HG03521 (cell line): ENCODE data around the gene DENND1B.
"Not testable (repeated sequence)": the region's sequence is repeated elsewhere in the genome, so short reads cannot be mapped to it uniquely, and the experiment has no call there.

Source experiments
- ATAC-seq: cut with Tn5 transposase; IDR thresholded peaks from one replicate; pipeline ENCODE4 v1.9.1; 2021; ENCODE audit warnings: mild to moderate bottlenecking, moderate library complexity; ENCODE audit not compliant: unreplicated experiment

DENND1B gene

DNA sequence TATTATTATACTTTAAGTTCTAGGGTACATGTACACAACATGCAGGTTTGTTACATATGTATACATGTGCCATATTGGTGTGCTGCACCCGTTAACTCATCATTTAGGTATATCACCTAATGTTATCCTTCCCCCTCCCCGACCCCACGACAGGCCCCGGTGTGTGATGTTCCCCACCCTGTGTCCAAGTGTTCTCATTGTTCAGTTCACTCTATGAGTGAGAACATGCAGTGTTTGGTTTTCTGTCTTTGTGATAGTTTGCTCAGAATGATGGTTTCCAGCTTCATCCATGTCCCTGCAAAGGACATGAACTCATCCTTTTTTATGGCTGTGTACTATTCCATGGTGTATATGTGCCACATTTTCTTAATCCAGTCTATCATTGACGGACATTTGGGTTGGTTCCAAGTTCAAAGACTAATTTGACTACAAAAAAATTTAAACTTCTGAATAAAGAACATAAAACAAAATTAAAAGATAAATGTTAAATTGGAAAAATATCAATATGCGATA lies 22.6 kb downstream of the DENND1B start:
- not testable (repeated sequence) for ATAC-seq

GRCh38 chr1:197750366-197750765 lies 24.9 kb downstream of the DENND1B start:
- ATAC-seq = no peak

GRCh38 chr1:197745911-197746310 lies 29.4 kb downstream of the DENND1B start:
- no peak for ATAC-seq

GRCh38 chr1:197744979-197745378 lies 30.3 kb downstream of the DENND1B start:
- no peak for ATAC-seq

- ATAC-seq = no peak
These were observed 31.7 kb downstream of the DENND1B start for GRCh38 chr1:197743578-197743977.

GRCh38 chr1:197740992-197741391 lies 34.3 kb downstream of the DENND1B start:
- ATAC-seq = no peak

DNA sequence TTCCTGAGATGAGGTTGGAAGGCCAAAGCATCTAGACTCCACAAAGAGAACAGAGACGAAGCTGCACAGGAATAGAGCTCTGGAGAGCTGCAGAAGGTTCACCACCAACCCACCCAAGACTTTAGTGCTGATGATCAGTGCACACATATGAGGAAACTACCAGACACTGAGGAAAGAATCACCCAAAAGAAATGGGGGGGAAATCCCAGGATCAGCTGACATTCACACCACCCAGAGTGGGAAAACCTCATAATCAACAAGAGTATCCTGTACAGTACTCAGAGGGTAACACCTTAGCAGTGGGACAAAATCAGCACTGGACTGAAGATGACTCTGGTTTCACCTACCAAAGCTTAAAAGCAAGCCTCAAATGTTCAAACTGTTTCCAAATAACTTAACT lies 36.4 kb downstream of the DENND1B start:
- no peak for ATAC-seq

DNA sequence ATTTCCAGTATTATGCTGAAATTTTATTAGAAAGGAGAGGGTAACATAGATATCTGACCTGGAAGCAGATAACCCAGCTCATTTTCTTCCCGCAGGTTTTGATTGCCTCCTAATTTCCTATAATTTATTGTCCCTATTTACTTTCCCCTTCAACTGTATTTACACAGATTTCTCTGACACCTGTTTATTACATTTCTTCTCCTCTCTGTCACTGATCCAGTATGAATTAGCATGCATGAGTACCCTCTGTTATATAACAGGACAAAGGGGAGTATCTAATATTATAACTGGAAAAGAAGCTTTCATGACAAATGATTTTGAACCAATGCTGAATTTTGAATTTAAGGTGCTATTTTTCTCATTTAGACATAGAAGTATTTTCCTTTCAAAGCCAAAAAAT lies 37.4 kb downstream of the DENND1B start:
- no peak for ATAC-seq

- no peak for ATAC-seq
These were observed 38.6 kb downstream of the DENND1B start for GRCh38 chr1:197736685-197737084.

GRCh38 chr1:197735461-197735860 lies 39.8 kb downstream of the DENND1B start:
- ATAC-seq = no peak

DNA sequence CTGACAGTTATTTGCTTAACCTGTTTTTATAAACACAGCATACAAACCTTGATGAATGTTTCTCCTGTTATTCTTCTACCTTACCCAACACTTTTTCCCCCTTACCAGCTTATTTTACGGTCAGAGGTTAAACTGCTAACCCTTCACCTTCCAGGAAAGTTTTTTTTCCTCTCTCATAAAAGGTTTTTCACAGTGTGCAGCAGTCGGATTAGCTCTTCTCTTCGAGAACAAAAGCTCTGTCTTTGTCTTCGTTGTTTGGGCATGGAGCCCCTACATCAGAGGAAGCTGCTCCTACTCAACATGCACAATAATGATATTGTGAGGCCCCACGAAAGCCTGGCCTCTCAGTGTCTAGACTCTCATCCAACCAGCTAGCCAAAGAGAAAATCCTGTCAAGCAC lies 42.0 kb downstream of the DENND1B start:
- ATAC-seq = no peak

DNA sequence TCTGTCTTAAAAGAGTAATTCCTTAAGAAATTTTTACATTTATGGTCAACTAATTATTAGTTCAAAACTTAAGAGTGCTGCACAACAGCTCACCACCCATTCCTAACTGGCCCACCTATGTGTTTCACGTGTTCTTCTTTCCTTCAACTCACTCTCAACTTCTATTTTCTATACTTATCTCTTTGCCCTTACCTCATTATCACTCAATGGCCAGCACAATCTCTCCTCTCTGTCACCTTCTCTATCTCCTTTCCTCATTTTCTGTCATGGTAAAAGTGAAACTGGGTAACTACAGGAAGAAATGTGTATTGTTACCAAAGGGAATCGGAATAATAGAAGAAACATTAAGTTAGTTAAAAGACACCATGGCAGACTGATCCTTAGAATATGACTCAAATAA lies 43.1 kb downstream of the DENND1B start:
- no peak for ATAC-seq

- ATAC-seq = no peak
These were observed 43.8 kb downstream of the DENND1B start for GRCh38 chr1:197731449-197731848.

DNA sequence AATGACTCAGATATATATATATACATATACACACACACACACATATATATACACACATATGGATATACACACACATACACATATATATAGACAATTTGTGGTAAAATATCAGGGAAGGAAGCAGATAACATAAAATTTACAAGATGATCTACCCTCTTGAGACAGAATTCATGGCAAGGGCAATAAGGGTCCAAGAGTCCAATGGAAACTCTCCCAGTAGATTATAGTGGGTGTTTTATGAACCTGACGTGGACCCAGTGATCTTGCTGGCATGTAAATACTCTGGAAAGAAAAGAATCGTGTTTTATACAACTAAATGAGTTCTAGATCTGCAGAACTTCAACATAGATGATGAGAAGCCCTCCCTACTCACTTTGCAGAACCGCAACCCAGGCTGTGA lies 49.3 kb downstream of the DENND1B start:
- ATAC-seq = no peak

GRCh38 chr1:197725044-197725443 lies 50.2 kb downstream of the DENND1B start:
- ATAC-seq = no peak

GRCh38 chr1:197715806-197716205 lies 59.5 kb downstream of the DENND1B start:
- no peak for ATAC-seq

GRCh38 chr1:197706601-197707000 lies 68.7 kb downstream of the DENND1B start:
- ATAC-seq = no peak

- ATAC-seq = no peak
These were observed 69.3 kb downstream of the DENND1B start for GRCh38 chr1:197705941-197706340.

GRCh38 chr1:197700688-197701087 lies 74.6 kb downstream of the DENND1B start:
- not testable (repeated sequence) for ATAC-seq

DNA sequence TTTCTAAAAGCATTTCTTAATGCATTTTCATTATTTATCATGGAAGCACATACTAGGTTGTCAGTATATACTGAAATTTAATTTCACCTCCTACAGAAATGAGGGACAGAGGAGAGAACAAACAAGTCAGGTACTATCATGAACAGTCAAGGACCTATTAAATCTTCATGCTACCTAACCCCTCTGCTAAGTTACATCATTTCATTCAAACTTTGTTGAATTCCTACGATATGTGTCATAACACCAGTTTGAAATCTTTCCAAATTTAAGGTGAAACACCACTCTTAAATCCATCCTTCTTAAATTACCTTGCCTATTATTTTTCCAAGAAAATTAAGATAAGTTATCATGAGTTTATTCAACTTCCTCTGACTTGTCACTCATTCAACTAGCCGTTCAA lies 78.9 kb downstream of the DENND1B start:
- ATAC-seq = no peak

- ATAC-seq = no peak
These were observed 79.3 kb downstream of the DENND1B start for GRCh38 chr1:197695961-197696360.

GRCh38 chr1:197692965-197693364 lies 82.3 kb downstream of the DENND1B start:
- ATAC-seq = no peak

DNA sequence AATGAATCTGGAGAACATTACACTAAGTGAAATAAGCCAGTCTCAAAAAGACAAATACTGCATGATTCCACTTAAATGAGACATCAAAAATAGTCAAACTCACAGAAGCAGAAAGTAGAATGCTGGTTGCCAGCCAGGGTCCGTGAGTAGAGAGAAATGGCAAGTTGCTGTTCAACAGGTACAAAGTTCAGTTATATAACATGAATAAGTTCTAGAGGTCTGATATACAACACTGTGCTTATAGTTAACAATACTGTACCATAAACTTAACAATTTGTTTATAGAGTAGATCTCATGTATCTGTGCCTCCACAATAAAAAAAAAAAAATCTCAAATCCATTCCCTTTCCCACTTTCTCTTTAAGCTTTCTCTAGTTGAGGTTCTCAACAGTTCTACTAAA lies 83.5 kb downstream of the DENND1B start:
- ATAC-seq = no peak

GRCh38 chr1:197690074-197690473 lies 85.2 kb downstream of the DENND1B start:
- no peak for ATAC-seq
